Effector CD8-positive, alpha-beta T cell (primary cell): ENCODE measurements around the gene NPW.

ENCODE experiments used
- DNase-seq: peaks from one replicate; lab custom pipeline; 2025; lab: John Stamatoyannopoulos, UW
- total RNA-seq, 4 experiments: gene quantifications; one replicate each; lab custom pipeline; 2026; lab: John Stamatoyannopoulos, UW

The NPW gene
- 0.37 to 0.97 (median 0.63) reads per million in 4 experiments for total RNA-seq

DNA sequence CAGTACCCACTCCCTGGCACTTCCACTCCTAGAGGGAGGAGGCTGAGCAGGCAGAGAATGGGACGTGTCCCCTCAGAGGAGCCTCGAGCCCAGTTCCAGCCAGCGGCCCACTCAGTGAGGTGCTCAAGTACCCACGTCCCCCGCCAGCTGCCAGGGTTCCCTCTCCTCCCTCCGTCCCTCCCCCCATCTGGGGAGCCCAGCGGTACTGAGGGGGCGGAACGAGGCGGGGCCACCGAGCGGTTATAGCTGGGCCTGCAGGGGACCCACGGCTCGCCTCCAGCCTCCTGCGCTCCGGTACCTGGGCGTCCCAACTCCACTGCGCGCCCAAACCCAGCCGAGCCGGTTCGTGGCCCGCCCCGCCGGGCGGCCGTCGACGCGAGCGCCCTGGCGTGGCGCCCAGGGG lies at the start of gene NPW:
Gene NPW, plus strand, starts transcription at position 268 of the 403 bp plus-strand sequence.
- DNase-seq = no peak

GRCh38 chr16:1971796-1972489 lies 47.6 kb upstream of the NPW start, which contains the start of gene TBL3:
Gene TBL3 (plus strand): TSS chr16:1972053. CDS start chr16:1972165, 112 bp downstream.
- DNase-seq = peak; percentile 92

- DNase-seq = no peak
Observed at GRCh38 chr16:1972490-1972877, 47.1 kb upstream of the NPW start.

DNA sequence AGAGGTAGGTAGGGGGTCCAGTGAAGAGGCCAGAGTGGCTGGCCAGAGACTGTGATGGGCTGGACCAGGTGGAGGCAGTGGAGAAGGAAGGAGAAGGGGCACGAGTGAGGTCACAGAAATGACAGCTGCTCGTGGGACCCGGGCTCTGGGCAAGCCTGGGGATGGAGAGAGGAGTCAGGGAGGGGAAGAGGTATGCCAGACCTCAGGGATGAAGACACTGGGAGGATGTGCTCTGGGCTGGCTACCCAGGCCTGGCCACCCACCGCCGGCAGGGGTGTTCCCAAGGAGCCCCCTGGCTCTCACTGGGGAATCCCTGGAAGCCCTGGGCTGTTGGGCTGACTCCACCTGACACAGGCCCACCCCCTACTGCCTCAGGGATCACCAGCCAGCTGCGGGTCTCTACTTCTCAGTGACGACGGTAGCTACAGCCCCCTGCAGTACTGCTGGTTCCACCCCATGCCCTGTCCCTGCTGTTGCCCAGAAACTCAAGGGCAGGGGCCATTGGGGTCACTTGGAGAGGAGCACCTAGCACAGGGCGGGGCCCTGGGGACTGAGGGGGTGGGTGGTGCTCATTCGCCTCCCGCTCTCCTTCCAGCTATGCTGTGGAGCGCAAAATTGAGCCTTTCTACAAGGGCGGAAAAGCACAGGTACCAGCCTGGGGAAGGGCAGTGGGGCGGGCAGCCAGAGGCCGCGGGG lies 46.0 kb upstream of the NPW start:
- DNase-seq = no peak

GRCh38 chr16:1974157-1975070 lies 45.2 kb upstream of the NPW start:
- no peak for DNase-seq

GRCh38 chr16:1975432-1976215 lies 44.0 kb upstream of the NPW start:
- DNase-seq = no peak

DNA sequence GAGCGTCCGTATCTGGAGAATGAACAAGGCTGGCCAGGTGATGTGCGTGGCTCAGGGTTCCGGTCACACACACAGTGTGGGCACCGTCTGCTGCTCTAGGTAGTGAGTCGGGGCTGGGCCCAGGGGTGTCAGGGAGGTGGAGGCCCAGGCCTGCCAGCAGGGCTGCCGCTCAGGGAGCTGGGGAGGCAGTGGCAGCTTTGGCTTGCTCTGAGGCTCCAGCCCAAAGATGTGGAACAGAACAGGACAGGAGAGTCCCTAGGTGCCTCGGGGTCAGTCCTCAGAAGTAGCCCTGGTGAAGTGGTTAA lies 43.4 kb upstream of the NPW start:
- DNase-seq = no peak

- no peak for DNase-seq
Observed at GRCh38 chr16:1976951-1977874, 42.4 kb upstream of the NPW start.

DNA sequence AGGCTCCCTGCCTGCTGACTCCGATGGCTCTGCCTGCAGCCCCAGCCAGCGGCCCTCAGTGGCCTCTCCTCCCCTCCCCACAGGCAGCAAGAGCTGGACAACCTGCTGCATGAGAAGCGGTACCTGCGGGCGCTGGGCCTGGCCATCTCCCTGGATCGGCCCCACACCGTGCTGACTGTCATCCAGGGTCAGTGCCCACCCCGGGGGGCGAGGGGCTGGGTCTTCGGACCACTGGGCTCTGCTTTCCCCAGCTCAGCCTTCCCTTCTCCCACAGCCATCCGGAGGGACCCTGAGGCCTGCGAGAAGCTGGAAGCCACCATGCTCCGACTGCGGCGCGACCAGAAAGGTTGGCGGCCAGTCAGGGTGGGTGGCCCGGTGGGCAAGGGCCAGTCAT lies 41.7 kb upstream of the NPW start:
- no peak for DNase-seq

DNA sequence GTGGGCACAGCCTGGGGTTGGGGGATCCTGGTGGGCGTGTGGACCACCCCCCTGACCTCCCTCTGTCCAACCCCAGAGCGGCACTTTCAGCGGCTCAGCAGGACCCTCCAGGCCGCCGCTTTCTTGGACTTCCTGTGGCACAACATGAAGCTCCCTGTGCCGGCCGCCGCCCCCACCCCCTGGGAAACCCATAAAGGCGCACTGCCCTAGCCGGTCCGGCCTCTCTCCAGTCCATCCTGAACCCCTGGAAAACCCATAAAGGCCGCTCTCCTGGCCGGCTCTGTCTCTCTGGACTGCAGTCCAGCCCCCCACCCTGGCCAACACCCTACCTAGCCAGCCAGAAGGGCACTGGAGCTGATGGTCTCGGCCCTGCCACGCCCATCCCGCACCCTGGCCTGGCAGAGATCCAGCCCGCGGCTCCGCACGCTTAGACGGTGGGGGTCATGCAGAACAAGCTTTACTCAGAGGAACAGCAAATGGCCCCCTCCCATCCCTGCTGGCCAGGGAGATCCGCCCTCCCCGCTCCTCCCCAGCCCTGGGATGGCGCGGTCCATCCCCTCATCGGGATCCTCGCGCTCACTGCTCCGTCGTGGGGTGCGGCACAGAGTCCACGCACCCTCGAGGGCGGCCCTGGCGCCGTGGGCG lies 41.0 kb upstream of the NPW start:
- DNase-seq = no peak

DNA sequence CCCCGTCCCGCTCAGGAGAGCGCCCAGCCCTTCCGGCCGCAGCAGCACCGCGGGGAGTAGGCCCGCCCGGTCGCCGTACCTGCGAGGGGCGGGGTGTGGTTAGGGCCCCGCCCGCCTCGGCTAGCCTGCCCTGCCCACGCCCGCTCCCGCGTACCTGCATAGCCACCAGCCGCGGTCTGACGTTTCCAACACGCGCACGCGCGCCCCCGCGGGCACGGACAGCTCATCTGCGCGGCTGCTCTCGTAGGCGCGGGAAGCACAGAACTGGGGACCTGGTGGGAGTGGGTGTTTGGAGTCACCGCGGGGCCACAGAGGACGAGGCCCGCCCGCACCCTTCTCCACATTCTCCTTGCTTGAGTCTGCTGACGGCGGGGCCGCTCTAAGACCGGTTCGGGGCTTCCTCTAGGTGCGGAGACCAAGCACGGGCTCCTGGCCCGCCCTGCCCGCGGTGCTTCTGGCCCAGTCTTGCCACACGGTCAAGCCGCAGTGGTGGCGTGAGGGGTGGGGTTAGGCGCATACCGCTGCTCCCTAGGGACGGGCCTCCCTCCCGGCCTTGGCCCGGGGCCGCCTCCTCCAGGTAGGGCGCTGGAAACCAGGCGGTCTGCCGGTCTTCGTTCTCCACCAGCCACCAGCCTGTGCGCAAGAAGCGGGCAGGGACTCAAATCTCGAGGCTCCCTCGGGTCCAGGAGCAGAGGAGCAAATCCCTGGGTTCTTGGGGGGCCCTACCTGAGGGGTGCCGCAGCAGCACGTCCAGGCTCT lies 40.1 kb upstream of the NPW start:
- no peak for DNase-seq

DNA sequence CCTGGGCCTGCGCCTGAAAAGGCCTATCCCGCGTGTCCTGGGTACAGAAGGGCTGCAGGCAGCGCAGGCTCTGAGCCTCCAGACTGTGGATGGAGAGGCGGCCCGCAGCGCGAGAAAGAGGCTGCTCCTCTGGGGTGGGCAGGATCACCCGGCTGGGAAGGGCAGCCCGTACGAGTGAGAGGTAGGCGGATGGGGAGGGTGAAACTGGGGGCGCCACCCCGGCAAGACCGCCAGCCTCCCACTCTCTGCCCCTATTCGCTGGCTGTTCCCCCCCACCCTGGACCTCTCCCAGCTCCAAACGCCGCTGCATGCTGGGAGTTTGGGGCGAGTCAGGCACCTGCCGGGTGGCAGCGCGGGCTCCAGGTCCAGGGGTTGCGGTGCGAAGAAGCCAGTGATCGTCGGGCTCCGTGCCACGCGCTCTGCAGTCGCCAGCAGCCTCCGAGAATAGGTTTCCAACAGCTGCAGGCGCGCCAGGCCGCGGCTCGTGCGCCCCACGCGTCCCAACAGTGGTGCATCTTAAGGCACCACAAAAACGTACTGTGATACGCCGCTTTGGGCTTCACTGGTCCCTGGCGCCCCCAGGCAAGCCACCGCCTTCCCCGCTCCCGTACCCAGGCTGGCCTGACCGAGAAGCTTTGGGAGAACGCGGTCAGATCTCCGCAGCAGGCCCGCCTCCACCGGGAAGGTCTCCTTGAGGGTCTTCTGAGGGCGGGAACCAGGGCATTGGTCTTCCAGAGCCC lies 39.4 kb upstream of the NPW start:
- DNase-seq = no peak

GRCh38 chr16:1980770-1981087 lies 38.9 kb upstream of the NPW start:
- no peak for DNase-seq

- DNase-seq = no peak
Observed at GRCh38 chr16:1981398-1981836, 38.2 kb upstream of the NPW start, which contains the start of gene NOXO1. Gene NOXO1 (minus strand): TSS chr16:1981469. CDS start chr16:1981179, 290 bp downstream.

- no peak for DNase-seq
Observed at GRCh38 chr16:1982013-1982433, 37.6 kb upstream of the NPW start.

DNA sequence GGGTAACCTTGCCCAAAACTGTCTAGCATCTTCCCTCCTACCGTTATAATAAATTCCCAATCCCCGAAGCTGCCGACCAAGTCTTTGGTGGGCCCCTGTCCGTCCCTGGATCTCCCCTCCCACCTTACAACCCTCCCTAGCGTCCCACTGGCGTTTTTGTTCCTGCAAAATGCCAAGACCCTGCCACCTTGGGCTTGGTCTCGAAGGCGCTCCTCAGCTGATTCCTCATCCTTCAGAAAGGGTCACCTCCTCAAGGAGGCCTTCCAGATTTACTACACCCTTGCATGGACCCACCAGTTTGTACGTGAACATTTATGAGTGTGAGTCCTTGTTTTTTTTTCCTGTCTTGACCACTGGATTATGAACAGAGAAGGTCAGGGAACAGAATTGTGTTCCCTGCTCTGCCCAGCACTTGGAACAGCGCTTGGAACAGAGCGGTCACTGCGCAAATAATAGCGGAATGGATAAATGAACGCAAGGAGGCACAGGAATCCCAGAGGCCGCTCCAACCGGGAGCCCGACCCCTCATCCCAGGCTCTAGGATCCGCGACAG lies 36.5 kb upstream of the NPW start:
- DNase-seq = no peak

DNA sequence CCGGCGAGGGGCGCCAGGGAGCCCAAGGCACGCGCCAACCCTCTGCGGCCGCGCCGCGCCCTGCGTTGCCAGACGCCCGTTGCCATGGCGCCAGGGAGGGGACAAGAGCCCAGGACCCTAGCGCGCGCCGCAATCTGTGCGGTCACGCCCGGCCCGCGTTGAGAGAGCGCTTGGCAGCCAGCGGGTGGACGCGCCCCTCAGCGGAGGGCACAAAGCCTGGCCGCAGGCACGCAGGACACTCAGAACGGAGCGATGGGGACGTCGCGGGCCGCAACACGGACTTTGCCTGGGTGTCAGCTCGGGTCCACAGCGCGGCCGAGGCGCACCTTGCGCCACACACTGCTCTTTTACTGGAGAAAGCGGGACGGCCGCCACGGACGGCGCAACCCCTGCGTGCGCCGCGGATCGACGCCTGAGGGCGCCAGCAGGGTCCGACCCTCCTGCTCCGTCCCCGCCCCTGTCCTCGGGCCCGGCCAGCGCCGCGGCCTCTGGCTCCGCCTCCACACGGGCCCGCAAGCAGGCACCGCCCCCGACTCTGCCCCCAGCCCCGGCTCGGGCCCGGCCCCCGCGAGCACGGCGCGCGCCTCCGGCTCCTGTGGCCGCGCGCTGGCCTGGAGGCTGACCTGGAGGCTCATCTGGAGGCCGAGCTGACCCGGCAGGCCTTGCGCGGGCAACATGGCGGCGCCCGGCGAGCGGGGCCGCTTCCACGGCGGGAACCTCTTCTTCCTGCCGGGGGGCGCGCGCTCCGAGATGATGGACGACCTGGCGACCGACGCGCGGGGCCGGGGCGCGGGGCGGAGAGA lies 35.8 kb upstream of the NPW start, which contains the start of gene GFER:
Gene GFER, plus strand, starts transcription at position 650 of the 803 bp plus-strand sequence. Its CDS starts 26 bp downstream, at position 676.
- peak; percentile 18 for DNase-seq
